ENCODE results near the gene QDPR.

DNA sequence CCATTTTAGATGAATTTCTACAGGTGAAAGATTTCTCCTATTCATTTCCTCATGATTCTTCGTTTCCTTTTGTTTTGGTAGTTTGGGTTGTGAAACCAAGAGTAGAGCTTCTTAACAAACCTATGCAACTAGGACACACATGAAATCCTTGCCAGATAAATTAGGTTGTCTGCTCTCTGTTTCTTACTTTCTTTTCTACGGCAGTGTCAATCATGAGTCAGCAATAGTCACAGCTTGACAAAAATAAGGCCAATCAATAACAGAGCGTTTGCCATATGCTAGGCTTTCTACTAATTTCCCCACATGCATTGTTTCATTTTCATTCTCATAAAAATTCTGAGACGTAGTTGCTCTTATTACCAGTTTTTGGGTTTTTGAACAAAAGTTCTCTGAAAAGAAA, 23.4 kb upstream of the QDPR start:
- no peak for TF ChIP-seq POLR2A (IDR thresholded peaks at IDR 0.05)
- TF ChIP-seq, protein P1, sequence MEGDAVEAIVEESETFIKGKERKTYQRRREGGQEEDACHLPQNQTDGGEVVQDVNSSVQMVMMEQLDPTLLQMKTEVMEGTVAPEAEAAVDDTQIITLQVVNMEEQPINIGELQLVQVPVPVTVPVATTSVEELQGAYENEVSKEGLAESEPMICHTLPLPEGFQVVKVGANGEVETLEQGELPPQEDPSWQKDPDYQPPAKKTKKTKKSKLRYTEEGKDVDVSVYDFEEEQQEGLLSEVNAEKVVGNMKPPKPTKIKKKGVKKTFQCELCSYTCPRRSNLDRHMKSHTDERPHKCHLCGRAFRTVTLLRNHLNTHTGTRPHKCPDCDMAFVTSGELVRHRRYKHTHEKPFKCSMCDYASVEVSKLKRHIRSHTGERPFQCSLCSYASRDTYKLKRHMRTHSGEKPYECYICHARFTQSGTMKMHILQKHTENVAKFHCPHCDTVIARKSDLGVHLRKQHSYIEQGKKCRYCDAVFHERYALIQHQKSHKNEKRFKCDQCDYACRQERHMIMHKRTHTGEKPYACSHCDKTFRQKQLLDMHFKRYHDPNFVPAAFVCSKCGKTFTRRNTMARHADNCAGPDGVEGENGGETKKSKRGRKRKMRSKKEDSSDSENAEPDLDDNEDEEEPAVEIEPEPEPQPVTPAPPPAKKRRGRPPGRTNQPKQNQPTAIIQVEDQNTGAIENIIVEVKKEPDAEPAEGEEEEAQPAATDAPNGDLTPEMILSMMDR (IDR thresholded peaks at IDR 0.05), result no peak

Data from adrenal gland (tissue), 5 donors.